Measurements from ENCODE around the gene LYRM4. TPM values are rescaled to one million over a fixed set of nuclear protein-coding genes. Genes with fewer than 3 reads are reported as not detected.

Gene LYRM4
- polyA plus RNA-seq, 1 donor (not counting 4 experiments of a cell fraction or from before 2014, with no cell fraction given), result 41.1 TPM

- Histone ChIP-seq H3K9me3 (ENCODE audit: control insufficient read depth, low read depth, low read length) (no peaks in the 10 kb centered on the region), H3K9me1 (ENCODE audit: control insufficient read depth, extremely low read depth, insufficient read depth, low read length) (no peaks in the 10 kb centered on the region), H3K27me3 (ENCODE audit: control insufficient read depth, extremely low read depth, insufficient read depth, low read length) (no peaks in the 10 kb centered on the region), H3K36me3 (ENCODE audit: control insufficient read depth in 2 of 2, extremely low read depth in 1 of 2, insufficient read depth in 2 of 2, low read length in 2 of 2) (no peaks in the 10 kb centered on the region), H3K4me1 (ENCODE audit: control insufficient read depth, extremely low read depth, insufficient read depth, low read length) (peaks cover 3% of the 10 kb centered on the region), H2AFZ (ENCODE audit: control insufficient read depth, low read length) (no peak overlapping the region), H4K20me1 (ENCODE audit: control insufficient read depth, extremely low read depth, insufficient read depth, low read length) (no peaks in the 10 kb centered on the region), H3K4me2 (ENCODE audit: control insufficient read depth, extremely low read depth, insufficient read depth, low read depth, low read length) (no peak overlapping the region), H3K9ac (ENCODE audit: control insufficient read depth, extremely low read depth, insufficient read depth, low read length) (no peak overlapping the region), H3K4me3 (ENCODE audit: control insufficient read depth in 2 of 3, extremely low read depth in 1 of 3, insufficient read depth in 2 of 3, low read depth in 1 of 3, low read length in 3 of 3) (no peak overlapping the region), H3K27ac (ENCODE audit: control insufficient read depth, insufficient read depth, low read length) (no peak overlapping the region), H3K79me2 (ENCODE audit: control insufficient read depth, insufficient read depth, low read length) (no peaks in the 10 kb centered on the region)
- dilution Hi-C loops (cut with MboI; ENCODE audit: extremely low pct_ligation_motif_present, low sequenced_read_pairs), result no loop called here
- DNase-seq (ENCODE audit: low read depth, low spot score), result no peak
- FAIRE-seq, result no peak
- TF ChIP-seq, protein P1, sequence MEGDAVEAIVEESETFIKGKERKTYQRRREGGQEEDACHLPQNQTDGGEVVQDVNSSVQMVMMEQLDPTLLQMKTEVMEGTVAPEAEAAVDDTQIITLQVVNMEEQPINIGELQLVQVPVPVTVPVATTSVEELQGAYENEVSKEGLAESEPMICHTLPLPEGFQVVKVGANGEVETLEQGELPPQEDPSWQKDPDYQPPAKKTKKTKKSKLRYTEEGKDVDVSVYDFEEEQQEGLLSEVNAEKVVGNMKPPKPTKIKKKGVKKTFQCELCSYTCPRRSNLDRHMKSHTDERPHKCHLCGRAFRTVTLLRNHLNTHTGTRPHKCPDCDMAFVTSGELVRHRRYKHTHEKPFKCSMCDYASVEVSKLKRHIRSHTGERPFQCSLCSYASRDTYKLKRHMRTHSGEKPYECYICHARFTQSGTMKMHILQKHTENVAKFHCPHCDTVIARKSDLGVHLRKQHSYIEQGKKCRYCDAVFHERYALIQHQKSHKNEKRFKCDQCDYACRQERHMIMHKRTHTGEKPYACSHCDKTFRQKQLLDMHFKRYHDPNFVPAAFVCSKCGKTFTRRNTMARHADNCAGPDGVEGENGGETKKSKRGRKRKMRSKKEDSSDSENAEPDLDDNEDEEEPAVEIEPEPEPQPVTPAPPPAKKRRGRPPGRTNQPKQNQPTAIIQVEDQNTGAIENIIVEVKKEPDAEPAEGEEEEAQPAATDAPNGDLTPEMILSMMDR (optimal IDR thresholded peaks at IDR 0.05 in 1 of 3, IDR thresholded peaks at IDR 0.05 in 1 of 3, conservative IDR thresholded peaks at IDR 0.05 in 1 of 3; ENCODE audit: extremely low read depth in 1 of 3, insufficient read depth in 2 of 3, low read length in 3 of 3), result no peak
- TF ChIP-seq EZH2 (IDR thresholded peaks at IDR 0.05; ENCODE audit: low read length), result no peak
Measured at GRCh38 chr6:5093231-5094015, 167.3 kb downstream of the LYRM4 start.

DNA sequence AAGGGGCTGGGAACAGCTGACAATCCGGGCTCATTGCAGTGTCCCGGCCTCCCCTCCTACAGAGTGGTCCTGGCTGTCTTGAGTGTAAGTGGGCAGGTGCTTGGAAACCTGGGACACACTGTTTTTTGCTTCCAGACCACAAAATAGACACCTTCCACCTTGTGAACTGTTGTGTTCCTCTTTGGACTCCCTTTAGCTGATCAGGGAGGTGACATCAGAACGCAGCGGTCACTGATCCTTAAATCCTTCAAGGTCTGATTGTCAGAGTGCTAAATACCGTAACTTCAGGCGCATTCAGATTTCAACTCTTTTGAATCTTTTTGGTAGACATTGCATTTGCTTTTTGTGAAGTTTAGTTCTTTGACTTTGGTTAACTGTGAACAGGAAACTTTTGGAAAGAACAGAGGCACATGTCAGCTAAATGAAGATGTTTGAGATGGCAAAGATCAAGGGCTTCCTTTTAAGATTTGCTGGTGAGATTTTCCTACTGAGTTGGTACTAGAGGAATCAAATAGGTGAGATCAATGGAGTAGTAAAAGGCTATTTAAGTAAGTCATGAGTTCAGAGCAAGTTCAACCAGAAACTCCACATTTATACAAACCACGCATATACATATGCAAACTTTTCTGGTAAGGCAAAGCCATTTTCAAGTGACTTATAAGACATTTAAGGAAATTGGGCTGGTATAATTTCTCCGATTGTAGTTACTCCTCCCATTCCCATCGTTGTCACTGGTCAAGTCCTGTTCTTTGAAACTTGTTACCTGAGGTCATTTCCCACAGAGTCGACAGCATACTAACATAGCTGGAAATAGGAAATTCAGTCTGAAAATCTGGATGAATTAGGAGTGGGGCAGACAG lies 169.3 kb downstream of the LYRM4 start:
- no peak for FAIRE-seq

More for the DNA sequence above, 169.3 kb downstream of the LYRM4 start:
- dilution Hi-C loops (cut with MboI; ENCODE audit: extremely low pct_ligation_motif_present, low sequenced_read_pairs), result no loop called here
- Histone ChIP-seq H2AFZ (ENCODE audit: control insufficient read depth, low read length) (no peak overlapping the region), H4K20me1 (ENCODE audit: control insufficient read depth, extremely low read depth, insufficient read depth, low read length) (no peaks in the 10 kb centered on the region), H3K36me3 (ENCODE audit: control insufficient read depth in 2 of 2, extremely low read depth in 1 of 2, insufficient read depth in 2 of 2, low read length in 2 of 2) (no peaks in the 10 kb centered on the region), H3K79me2 (ENCODE audit: control insufficient read depth, insufficient read depth, low read length) (no peaks in the 10 kb centered on the region), H3K27ac (ENCODE audit: control insufficient read depth, insufficient read depth, low read length) (no peak overlapping the region), H3K4me1 (ENCODE audit: control insufficient read depth, extremely low read depth, insufficient read depth, low read length) (peaks cover 3% of the 10 kb centered on the region), H3K9me3 (ENCODE audit: control insufficient read depth, low read depth, low read length) (no peaks in the 10 kb centered on the region), H3K4me2 (ENCODE audit: control insufficient read depth, extremely low read depth, insufficient read depth, low read depth, low read length) (no peak overlapping the region), H3K9me1 (ENCODE audit: control insufficient read depth, extremely low read depth, insufficient read depth, low read length) (no peaks in the 10 kb centered on the region), H3K4me3 (ENCODE audit: control insufficient read depth in 2 of 3, extremely low read depth in 1 of 3, insufficient read depth in 2 of 3, low read depth in 1 of 3, low read length in 3 of 3) (no peak overlapping the region), H3K9ac (ENCODE audit: control insufficient read depth, extremely low read depth, insufficient read depth, low read length) (no peak overlapping the region), H3K27me3 (ENCODE audit: control insufficient read depth, extremely low read depth, insufficient read depth, low read length) (peaks cover 8% of the 10 kb centered on the region)
- TF ChIP-seq, protein P1 (optimal IDR thresholded peaks at IDR 0.05 in 1 of 3, IDR thresholded peaks at IDR 0.05 in 1 of 3, conservative IDR thresholded peaks at IDR 0.05 in 1 of 3; ENCODE audit: extremely low read depth in 1 of 3, insufficient read depth in 2 of 3, low read length in 3 of 3), result no peak
- no peak for TF ChIP-seq EZH2 (IDR thresholded peaks at IDR 0.05; ENCODE audit: low read length)
- no peak for DNase-seq (ENCODE audit: low read depth, low spot score)
